B cell (primary cell): ENCODE results near the gene GABRG3.

Experiments
- EZH2 ChIP-seq: IDR thresholded peaks from 2 replicates; pipeline ENCODE4 v1.6.1; 2012; ENCODE audit warnings: borderline replicate concordance, low read depth, mild to moderate bottlenecking, moderate library complexity, low read length; ENCODE audit not compliant: insufficient read depth, poor library complexity, severe bottlenecking
- TF ChIP-seq, protein P1 (sequence below): fragments of 200-600 bp; IDR thresholded peaks from one replicate; pipeline ENCODE4 v1.8.0; 2022; ENCODE audit warnings: antibody characterized with exemption, mild to moderate bottlenecking

DNA sequence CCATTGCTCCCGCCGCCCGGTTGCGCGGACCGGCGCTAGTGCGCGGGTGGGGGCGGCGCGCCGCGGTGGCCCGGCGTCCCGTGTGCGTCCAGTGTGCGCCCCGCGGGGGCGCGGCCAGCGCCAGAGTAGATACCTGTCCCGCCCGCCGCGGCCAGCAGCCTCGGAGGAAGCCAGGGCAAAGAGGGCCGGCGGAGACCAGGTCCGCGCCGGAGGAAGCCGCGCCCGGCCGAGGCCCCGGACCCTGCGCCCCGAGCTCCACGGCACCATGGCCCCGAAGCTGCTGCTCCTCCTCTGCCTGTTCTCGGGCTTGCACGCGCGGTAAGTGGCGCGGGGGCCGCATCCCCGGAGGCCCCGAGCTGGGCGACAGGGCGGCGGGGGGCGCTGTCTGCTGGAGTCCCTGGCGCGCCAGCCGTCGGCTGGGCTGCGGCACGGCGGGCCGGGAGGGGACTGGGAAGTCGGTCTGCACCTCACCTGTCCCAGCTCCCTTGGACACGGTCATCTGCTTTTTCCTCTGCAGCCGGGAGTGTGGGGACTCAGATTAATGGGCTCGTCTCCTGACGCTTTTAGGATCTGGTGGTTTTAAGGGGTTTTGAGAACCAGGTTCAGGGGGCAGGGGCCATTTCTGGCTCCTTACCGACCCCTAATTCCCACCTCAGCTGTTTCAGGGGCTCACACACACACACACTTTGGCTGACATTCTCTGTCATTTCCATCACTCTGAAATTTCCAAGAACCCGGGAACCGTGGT lies 464 bp downstream of the GABRG3 start:
- TF ChIP-seq, protein P1, sequence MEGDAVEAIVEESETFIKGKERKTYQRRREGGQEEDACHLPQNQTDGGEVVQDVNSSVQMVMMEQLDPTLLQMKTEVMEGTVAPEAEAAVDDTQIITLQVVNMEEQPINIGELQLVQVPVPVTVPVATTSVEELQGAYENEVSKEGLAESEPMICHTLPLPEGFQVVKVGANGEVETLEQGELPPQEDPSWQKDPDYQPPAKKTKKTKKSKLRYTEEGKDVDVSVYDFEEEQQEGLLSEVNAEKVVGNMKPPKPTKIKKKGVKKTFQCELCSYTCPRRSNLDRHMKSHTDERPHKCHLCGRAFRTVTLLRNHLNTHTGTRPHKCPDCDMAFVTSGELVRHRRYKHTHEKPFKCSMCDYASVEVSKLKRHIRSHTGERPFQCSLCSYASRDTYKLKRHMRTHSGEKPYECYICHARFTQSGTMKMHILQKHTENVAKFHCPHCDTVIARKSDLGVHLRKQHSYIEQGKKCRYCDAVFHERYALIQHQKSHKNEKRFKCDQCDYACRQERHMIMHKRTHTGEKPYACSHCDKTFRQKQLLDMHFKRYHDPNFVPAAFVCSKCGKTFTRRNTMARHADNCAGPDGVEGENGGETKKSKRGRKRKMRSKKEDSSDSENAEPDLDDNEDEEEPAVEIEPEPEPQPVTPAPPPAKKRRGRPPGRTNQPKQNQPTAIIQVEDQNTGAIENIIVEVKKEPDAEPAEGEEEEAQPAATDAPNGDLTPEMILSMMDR, result no peak
- TF ChIP-seq EZH2, result no peak
